BE2C (cell line): ENCODE results near the gene MAG.

Experiments used
- DNase-seq: peaks from one replicate; pipeline ENCODE4 v3.0.0-alpha.2; 2020
- H3K27me3 ChIP-seq: fragments of 250-450 bp; sonication (Bioruptor Pico); 2 replicates; pipeline ENCODE4 v1.5.1; 2020; ENCODE audit warnings: mild to moderate bottlenecking
- H3K36me3 ChIP-seq: fragments of 250-450 bp; sonication (Bioruptor Pico); 2 replicates; pipeline ENCODE4 v1.5.1; 2020; ENCODE audit warnings: mild to moderate bottlenecking
- H3K4me1 ChIP-seq: fragments of 250-450 bp; sonication (Bioruptor Pico); 2 replicates; pipeline ENCODE4 v1.5.1; 2020
- H3K4me3 ChIP-seq: 2 replicates; pipeline ENCODE4 v1.5.1; 2011; ENCODE audit warnings: low read depth, low read length
- H3K9me3 ChIP-seq: fragments of 250-450 bp; sonication (Bioruptor Pico); 2 replicates; pipeline ENCODE4 v1.5.1; 2020
- TF ChIP-seq, protein P1 (sequence below): IDR thresholded peaks from 2 replicates; pipeline ENCODE4 v1.5.1; 2012; ENCODE audit warnings: mild to moderate bottlenecking, low read depth, low read length

Gene MAG

DNA sequence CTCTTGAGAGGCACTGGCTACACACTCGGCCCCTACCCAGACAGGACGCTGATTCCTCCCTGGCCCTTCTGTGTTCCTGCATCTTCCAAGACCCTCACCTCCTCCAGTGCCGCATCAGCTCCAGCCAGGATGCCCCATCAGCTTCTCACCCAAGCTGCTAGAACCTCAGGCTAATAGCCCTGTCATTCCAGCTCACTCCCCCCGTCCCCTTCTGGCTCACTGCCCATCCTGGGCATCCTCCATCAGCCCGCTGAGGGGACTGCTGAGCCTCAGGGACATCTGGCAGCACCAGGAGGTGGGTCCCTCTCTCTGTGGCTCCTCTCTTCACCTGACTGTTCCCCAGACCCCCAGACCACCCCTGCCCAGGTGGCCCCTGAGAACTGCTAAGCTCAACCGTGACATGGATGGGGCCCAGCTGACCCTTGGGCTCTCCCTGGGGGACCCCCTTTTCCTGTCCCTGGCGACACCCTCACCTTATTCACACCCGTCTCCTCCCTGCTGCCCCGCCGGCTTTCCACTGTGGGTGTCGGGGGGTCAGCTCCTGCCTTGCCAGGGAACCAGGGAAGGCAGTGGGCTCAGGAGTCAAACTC is 71.1 kb downstream of the MAG start:
- TF ChIP-seq, protein P1, sequence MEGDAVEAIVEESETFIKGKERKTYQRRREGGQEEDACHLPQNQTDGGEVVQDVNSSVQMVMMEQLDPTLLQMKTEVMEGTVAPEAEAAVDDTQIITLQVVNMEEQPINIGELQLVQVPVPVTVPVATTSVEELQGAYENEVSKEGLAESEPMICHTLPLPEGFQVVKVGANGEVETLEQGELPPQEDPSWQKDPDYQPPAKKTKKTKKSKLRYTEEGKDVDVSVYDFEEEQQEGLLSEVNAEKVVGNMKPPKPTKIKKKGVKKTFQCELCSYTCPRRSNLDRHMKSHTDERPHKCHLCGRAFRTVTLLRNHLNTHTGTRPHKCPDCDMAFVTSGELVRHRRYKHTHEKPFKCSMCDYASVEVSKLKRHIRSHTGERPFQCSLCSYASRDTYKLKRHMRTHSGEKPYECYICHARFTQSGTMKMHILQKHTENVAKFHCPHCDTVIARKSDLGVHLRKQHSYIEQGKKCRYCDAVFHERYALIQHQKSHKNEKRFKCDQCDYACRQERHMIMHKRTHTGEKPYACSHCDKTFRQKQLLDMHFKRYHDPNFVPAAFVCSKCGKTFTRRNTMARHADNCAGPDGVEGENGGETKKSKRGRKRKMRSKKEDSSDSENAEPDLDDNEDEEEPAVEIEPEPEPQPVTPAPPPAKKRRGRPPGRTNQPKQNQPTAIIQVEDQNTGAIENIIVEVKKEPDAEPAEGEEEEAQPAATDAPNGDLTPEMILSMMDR: no peak
- H3K36me3 ChIP-seq: no peaks in the 10 kb centered on the region
- H3K4me1 ChIP-seq: peaks cover 3% of the 10 kb centered on the region; the same call in 1 of the 2 replicates
- no peaks in the 10 kb centered on the region for H3K9me3 ChIP-seq
- H3K4me3 ChIP-seq: no peak overlapping the region
- H3K27me3 ChIP-seq: no peaks in the 10 kb centered on the region
- DNase-seq: peak; percentile 67
